GM19324 (cell line): ENCODE data around the gene REPS1.
"Not testable (repeated sequence)": the region's sequence is repeated elsewhere in the genome, so short reads cannot be mapped to it uniquely, and the experiment has no call there.

Experiments used
- ATAC-seq: cut with Tn5 transposase; IDR thresholded peaks from one replicate; pipeline ENCODE4 v1.9.1; 2021; ENCODE audit warnings: mild to moderate bottlenecking, moderate library complexity; ENCODE audit not compliant: unreplicated experiment, low FRiP score

The REPS1 gene, protein sequence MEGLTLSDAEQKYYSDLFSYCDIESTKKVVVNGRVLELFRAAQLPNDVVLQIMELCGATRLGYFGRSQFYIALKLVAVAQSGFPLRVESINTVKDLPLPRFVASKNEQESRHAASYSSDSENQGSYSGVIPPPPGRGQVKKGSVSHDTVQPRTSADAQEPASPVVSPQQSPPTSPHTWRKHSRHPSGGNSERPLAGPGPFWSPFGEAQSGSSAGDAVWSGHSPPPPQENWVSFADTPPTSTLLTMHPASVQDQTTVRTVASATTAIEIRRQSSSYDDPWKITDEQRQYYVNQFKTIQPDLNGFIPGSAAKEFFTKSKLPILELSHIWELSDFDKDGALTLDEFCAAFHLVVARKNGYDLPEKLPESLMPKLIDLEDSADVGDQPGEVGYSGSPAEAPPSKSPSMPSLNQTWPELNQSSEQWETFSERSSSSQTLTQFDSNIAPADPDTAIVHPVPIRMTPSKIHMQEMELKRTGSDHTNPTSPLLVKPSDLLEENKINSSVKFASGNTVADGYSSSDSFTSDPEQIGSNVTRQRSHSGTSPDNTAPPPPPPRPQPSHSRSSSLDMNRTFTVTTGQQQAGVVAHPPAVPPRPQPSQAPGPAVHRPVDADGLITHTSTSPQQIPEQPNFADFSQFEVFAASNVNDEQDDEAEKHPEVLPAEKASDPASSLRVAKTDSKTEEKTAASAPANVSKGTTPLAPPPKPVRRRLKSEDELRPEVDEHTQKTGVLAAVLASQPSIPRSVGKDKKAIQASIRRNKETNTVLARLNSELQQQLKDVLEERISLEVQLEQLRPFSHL

DNA sequence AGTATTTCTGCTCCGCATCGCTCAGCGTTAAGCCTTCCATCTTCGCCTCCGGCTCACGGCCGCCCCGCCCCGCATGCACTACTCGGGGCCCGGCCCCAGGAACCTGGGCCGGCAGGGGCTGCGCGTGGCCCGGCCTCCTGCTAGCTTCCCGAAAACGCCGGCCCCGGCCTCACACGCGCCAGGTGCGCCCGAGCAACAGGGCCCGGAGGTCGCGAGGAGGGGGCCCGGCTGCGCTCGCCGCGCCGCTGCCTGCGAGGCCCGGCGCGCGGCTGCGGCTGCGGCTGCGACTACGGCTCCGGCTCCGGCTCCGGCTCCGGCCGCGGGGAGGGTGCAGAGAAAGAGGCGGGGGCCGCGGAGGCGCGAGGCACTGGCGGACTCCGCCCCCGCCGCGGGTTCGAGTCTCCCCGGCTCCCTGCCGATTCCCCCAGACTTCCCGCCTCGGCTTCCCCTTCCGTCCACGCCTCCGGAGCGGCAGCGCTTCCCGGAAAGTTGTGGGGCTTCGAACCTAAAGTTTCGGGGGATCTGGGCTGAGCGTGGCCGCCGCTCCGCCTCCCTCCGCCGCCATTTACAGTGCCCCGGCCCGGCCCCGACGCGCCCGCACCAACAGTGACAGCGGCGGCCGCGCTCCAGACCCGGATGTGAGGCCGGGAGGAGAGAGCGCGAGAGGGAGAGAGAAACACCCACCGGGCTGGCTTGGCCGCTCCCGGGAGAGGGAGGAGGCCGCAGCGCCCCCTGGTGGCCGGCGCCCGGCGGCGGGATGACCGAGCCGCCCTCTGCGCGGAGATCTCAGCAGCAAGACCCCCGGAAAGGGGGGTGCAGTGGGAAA, at the start of gene REPS1:
REPS1 (minus strand) TSS at position 611 of the 826 bp plus-strand sequence; CDS start at position 40, 571 bp downstream.
- ATAC-seq: peak; percentile 97

DNA sequence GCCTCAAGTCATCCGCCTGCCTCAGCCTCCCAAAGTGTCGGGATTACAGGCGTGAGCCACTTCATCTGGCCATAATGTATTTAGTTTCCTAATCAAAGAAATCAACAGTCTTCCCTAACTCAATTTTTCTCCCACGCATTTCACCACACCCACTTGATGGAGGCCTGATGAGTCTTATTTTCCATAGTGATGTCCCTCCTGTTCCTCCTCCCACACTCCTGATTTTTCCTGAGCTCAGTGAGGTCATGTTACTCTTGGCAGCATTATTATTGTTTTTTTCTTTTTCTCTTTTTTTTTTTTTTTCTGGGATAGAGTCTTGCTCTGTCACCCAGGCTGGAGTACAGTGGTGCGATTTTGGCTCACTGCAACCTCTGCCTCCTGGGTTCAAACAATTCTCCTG, 49.4 kb upstream of the REPS1 start:
- no peak for ATAC-seq

DNA sequence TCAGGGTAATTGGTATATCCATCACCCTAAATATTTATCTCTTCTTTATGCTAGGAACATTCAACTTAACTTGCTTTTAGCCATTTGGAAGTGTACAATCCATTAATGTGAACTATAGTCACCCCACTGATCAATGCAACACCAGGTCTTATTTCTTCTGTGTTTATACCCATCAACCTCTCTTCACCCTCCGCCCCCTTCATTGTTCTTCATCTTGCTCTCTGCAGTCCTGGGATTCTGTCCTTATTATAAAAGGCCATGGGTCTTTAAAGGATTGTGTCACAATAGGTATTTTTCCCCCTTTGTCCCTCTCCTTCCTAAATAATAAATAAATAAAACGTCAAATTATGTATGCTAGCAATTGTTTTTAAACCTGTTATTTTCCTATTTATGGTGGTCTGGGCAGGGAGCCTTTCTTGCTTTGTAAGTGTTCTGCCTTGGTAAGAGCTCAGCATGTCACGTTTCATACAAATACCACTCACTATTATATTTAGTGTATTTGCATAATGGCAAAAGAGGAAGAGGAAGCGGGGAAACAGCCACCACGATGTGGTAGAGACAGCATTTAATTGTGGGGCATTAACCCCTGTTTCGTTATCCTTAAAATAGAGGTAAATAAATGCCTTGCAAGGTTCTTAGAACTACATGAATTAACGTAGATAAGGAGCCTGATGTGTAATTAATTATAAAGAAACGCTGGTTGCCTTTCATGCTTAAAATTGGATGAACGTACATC, 42.3 kb upstream of the REPS1 start:
- ATAC-seq: peak; percentile 24

DNA sequence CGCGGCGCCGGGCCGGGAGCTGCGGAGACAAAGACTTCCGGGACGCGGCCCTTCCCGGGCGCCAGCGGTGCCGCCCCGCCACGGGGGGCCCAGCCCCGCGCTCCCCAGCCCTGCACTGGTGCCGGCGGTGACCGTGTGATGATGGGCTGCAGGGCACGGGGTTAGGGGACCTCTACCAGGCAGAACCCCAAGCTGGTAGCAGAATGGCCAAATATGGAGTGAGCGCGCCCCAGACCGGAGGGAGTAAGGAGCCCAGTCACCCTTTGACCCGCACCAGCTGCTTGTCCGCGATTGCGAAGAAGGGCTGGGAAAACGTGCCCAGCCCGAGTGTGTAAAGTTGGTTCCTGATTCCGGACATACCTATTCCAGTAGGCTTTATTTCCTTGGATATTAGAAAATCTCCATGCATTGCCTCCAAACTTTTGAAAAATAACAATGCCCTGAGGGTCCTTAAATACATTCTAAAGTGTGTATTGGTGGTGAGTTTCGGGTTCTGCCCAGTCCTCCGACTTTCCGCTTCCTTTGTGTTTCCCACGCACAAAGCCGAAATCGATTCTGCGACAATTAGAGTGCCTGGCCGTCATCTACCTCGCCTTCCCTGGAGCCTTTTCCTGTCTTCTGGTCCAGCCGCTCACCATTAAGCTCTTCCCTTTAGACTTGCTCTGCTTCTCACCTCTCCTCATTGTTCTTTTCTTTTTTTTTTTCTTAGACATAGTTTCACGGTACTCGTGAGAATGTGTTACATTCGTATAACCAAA, 41.6 kb upstream of the REPS1 start:
- peak; percentile 45 for ATAC-seq

DNA sequence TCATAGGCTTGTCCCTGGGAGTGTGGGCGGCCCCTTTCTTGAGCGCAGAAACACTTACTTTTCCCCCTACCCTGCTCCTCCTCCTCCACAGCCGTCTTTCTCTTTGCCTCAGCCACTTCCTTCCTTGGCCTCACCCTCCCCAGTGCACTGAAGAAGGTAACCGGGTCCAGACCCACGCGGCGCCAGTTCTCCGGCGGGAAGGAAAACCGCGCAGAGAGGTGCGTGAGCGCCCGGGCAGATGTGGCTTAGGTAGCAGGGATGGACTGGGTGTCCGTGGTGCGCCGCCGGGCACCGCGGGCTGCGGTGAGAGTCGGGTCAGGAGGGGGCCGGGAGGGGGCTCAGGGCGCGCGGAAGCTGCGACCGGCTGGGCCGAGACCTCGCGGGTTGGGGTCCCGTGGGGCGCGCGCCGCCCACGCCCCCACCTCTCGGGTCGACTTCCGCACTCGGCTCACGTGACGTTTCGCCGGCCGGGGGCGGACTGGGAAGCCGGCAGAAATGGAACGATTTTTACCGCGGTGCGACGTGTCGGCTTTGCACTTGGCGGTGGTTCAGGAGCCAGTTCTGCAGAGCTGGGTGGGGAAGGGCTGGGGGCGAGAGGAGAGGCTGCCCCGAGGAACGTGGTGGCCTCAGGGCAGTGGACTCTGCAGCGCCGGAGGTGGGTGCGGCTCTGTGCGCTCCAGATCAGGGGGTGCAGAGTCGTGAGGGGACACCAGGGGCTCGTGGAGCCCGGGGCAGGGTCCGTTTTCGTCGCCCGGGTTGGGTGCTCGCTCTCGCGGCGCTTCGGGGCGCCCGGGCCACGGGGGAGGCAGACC, 40.8 kb upstream of the REPS1 start, which contains the start of gene ABRACL:
ABRACL (plus strand) TSS at position 88 of the 812 bp plus-strand sequence. CDS start 5,416 bp downstream, outside the sequence.
- peak; percentile 74 for ATAC-seq

GRCh38 chr6:139028215-139028657, 40.2 kb upstream of the REPS1 start:
- ATAC-seq: peak; percentile 1

GRCh38 chr6:139027620-139028182, 39.6 kb upstream of the REPS1 start:
- no peak for ATAC-seq

DNA sequence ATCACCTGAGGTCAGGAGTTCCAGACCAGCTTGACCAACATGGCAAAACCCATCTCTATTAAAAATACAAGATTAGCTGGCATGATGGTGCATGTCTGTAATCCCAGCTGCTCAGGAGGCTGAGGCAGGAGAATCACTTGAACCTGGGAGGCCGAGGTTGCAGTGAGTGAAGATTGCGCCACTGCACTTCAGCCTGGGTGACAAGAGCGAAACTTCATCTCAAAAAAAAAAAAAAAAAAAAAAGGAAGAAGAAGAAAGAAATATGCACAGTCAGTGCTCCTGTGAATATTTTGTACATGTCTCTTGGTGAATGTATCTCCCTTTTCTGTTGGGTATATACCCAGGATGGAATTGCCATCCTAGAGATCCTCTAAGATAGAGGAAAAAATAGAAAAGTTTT, 37.4 kb upstream of the REPS1 start:
- ATAC-seq: not testable (repeated sequence)

GRCh38 chr6:139020689-139021088, 32.6 kb upstream of the REPS1 start:
- no peak for ATAC-seq

- no peak for ATAC-seq
Measured at GRCh38 chr6:139019722-139020121, 31.7 kb upstream of the REPS1 start.

DNA sequence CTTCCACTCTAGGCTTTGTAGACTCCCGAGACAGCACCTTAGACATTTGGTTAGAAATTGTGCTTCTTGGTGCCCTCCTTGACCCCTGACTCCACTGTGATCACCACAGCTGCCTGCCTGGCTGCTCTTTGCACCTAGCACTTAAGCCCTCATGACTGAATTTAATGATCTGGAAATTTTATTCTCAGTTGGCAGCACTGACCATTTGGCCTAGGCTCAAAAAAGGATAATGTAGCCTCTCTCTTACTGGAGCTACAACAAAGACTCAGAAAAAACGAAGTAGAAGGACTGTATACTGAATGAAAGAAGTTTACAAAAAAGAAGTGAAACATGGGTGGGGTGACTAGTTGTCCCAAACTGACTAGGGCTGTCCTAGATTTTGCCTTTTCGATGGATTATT, 29.2 kb upstream of the REPS1 start:
- ATAC-seq: no peak

DNA sequence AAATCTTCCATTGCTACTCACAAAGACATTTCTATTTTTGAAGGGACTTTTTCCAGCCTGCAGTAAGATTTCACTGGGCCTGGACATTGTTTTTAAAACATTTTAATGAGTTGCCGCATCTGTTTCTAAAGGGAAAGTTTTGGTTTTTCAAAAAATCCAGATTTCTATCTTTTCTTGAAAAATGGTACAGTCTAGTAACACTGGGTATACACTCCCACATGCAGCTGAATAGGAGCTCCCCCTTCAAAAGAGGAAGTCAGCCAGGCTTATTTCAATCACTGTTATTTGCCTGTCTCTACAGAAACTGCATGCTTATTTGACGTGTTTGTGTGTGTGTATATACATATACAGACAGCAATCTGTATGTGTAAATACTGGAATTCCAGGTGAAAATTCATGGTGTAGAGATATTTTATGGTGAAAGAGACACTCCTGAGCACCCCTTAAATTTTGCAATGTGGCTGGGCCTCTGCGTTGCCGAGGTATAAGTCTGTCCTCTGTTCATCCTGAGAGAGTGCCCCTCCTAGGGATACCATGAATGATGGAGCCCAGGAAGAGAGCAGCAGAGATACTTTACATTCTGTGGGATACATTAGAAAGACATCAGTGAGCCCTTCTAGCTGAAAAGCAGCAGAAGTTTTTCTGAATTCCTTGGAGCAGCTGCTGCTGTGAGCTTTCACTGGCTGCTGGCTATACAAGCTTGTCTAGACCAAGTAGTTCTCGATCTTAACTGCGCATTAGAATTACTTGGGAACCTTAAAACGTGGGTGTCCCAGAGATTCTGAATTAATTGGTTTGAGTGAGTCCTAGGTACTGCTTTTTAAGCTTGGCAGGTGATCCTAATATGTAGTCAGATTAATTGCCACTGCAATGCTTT, 28.5 kb upstream of the REPS1 start:
- ATAC-seq: peak; percentile 83

DNA sequence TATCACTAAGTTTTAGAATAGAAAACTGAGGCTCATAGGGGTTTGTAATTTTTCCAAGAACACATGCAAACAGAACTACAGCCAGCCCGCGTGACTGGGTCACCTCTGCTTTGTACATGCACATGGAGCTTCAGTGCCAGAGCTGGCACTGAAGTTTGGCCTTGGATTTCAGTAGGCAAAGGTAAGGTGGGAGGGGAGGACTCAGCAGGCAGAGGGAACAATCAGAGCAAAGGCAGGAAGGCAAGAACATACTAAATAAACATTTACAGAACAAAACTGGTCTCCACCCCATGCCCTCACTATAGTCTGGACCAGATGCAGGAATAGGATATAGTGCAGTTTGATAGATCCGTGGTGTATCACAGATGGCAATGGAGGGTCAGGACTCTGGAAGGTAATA, 26.9 kb upstream of the REPS1 start:
- ATAC-seq: no peak

GRCh38 chr6:139013185-139013800, 25.2 kb upstream of the REPS1 start:
- no peak for ATAC-seq

DNA sequence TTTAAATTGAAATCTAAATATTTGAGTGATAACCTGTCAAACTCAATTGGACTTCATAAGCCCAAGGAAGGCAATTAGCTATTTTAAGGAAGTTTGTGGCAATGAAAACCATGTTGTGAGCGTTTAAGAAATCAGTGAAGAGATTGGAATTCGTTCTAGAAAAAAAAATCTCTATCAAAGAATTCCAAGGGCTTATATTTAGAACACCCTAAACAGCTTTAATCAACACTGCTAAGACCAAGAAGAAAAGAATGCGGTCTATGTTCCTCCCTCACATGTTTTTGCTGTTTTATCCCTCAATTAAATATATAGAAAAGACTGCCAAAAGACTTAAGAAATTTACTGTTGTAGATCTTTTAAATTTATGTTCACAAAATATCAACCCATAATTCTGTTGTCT, 23.9 kb upstream of the REPS1 start:
- ATAC-seq: no peak

GRCh38 chr6:139010674-139011073, 22.6 kb upstream of the REPS1 start:
- ATAC-seq: no peak

GRCh38 chr6:139008117-139008516, 20.1 kb upstream of the REPS1 start:
- ATAC-seq: no peak
